Parathyroid adenoma (tissue), 2 donors: ENCODE measurements around the gene CDK13.

Source experiments
- H2AFZ ChIP-seq: fragments of 300-600 bp; sonication (generic); one replicate; pipeline ENCODE4 v1.7.0; 2017; ENCODE audit warnings: antibody characterized with exemption, mild to moderate bottlenecking
- H3K27ac ChIP-seq: fragments of 300-600 bp; sonication (generic); one replicate; pipeline ENCODE4 v1.7.0; 2017
- H3K27me3 ChIP-seq: fragments of 300-600 bp; sonication (generic); one replicate; pipeline ENCODE4 v1.7.0; 2017; ENCODE audit warnings: low read length; ENCODE audit not compliant: control insufficient read depth, insufficient read depth
- H3K36me3 ChIP-seq: fragments of 300-600 bp; sonication (generic); one replicate; pipeline ENCODE4 v1.7.0; 2017; ENCODE audit warnings: low read length; ENCODE audit not compliant: control insufficient read depth, insufficient read depth
- H3K4me1 ChIP-seq: fragments of 300-600 bp; sonication (generic); one replicate; pipeline ENCODE4 v1.7.0; 2017; ENCODE audit warnings: control low read depth
- H3K4me2 ChIP-seq: fragments of 300-600 bp; sonication (generic); one replicate; pipeline ENCODE4 v1.7.0; 2017; ENCODE audit warnings: low read length
- H3K4me3 ChIP-seq: fragments of 300-600 bp; sonication (generic); one replicate; pipeline ENCODE4 v1.7.0; 2017; ENCODE audit warnings: low read depth, low read length
- H3K79me2 ChIP-seq: fragments of 300-600 bp; sonication (generic); one replicate; pipeline ENCODE4 v1.7.0; 2017; ENCODE audit warnings: control low read depth
- H3K9ac ChIP-seq: fragments of 300-600 bp; sonication (generic); one replicate; pipeline ENCODE4 v1.7.0; 2017; ENCODE audit warnings: mild to moderate bottlenecking
- H3K9me3 ChIP-seq: fragments of 300-600 bp; sonication (generic); one replicate; pipeline ENCODE4 v1.7.0; 2017; ENCODE audit warnings: low read length; ENCODE audit not compliant: control insufficient read depth
- CTCF ChIP-seq: fragments of 300-600 bp; sonication (generic); IDR thresholded peaks from one replicate; pipeline ENCODE4 v1.7.0; 2017; ENCODE audit warnings: antibody characterized with exemption, mild to moderate bottlenecking
- donor health status: primary hyperparathyroidism.

Gene CDK13

DNA sequence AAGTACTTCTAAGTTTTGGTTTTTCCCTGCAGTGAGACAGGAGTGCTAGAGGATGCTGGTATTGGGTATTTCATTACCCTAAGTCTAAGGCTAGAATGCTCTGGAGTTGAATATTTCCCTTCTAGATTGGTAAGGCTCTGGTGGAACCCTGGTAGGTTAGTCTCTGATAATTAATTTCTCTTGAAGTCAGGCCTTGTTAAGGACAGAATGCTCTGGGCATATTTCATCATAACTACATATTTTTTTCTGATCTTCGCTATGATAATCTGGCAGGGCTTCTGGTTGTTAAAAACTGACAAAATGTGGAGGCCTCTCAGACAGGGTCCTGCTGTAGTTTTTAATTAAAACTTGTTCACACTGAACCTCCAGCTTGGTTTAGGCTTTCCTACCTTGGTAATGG lies 83.8 kb downstream of the CDK13 start:
- H3K79me2 ChIP-seq, result peaks cover 17% of the 10 kb centered on the region
- no peak for TF ChIP-seq CTCF
- H3K4me1 ChIP-seq, result peaks cover 7% of the 10 kb centered on the region
- no peak overlapping the region for H3K27ac ChIP-seq
- no peaks in the 10 kb centered on the region for H3K9me3 ChIP-seq
- no peak overlapping the region for H2AFZ ChIP-seq
- H3K4me3 ChIP-seq, result no peak overlapping the region
- H3K9ac ChIP-seq, result no peak overlapping the region
- no peaks in the 10 kb centered on the region for H3K36me3 ChIP-seq
- no peak overlapping the region for H3K4me2 ChIP-seq
- no peaks in the 10 kb centered on the region for H3K27me3 ChIP-seq

DNA sequence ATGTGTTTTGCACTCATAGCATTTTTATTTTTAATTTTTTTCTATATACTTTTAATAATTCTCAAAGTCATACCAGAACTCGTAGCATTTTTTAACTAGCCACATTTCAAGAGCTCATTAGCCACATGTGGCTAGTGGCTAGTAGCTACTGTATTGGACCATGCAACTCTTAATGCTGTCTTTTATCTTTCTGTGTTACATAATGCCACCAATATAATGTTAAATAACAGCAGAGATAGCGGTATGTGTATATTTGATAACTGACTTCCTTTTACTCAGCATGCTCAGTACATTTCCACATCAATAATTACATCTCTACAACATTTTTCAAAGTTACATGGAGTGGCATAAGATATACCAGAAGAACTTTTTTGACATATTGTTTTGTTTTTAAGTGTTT lies 91.4 kb downstream of the CDK13 start:
- Histone ChIP-seq H2AFZ (no peak overlapping the region), H3K4me3 (no peak overlapping the region), H3K27ac (no peak overlapping the region), H3K79me2 (no peaks in the 10 kb centered on the region), H3K4me1 (no peaks in the 10 kb centered on the region), H3K4me2 (no peak overlapping the region), H3K36me3 (no peaks in the 10 kb centered on the region), H3K27me3 (no peaks in the 10 kb centered on the region), H3K9me3 (no peaks in the 10 kb centered on the region), H3K9ac (no peak overlapping the region)
- TF ChIP-seq CTCF, result no peak

DNA sequence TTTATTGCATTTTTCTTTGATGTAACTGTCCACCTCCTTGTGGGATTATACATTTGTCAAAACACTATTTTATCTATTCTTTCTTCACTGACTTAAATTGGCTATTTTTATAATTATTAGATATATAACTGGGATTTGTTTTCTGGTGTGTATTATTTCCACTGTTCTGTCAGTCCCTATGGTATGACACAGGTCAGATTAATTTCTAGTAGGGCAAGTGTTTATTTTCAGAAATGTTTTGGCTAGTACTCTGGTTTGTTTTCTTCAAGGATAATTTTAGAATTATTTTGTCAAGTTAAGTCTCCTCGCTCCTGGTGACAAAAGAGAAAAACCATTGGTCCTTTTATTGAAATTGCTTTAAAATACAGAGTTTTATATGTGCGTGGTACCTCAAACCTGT lies 93.1 kb downstream of the CDK13 start:
- no peak overlapping the region for H2AFZ ChIP-seq
- TF ChIP-seq CTCF, result no peak
- H3K9me3 ChIP-seq, result no peaks in the 10 kb centered on the region
- no peaks in the 10 kb centered on the region for H3K4me1 ChIP-seq
- no peaks in the 10 kb centered on the region for H3K79me2 ChIP-seq
- H3K9ac ChIP-seq, result no peak overlapping the region
- no peaks in the 10 kb centered on the region for H3K27me3 ChIP-seq
- no peak overlapping the region for H3K4me2 ChIP-seq
- H3K36me3 ChIP-seq, result no peaks in the 10 kb centered on the region
- no peak overlapping the region for H3K4me3 ChIP-seq
- no peak overlapping the region for H3K27ac ChIP-seq

- H3K9ac ChIP-seq, result no peak overlapping the region
- H3K4me1 ChIP-seq, result no peaks in the 10 kb centered on the region
- no peak for TF ChIP-seq CTCF
- no peak overlapping the region for H3K4me2 ChIP-seq
- H3K4me3 ChIP-seq, result no peak overlapping the region
- H3K36me3 ChIP-seq, result no peaks in the 10 kb centered on the region
- H3K27me3 ChIP-seq, result no peaks in the 10 kb centered on the region
- no peak overlapping the region for H3K27ac ChIP-seq
- H2AFZ ChIP-seq, result no peak overlapping the region
- no peaks in the 10 kb centered on the region for H3K9me3 ChIP-seq
- H3K79me2 ChIP-seq, result no peaks in the 10 kb centered on the region
Measured at GRCh38 chr7:40047661-40048060, 97.6 kb downstream of the CDK13 start.

- Histone ChIP-seq H3K36me3 (no peaks in the 10 kb centered on the region), H3K79me2 (peaks cover 2% of the 10 kb centered on the region), H3K9ac (no peak overlapping the region), H3K27ac (no peak overlapping the region), H3K9me3 (no peaks in the 10 kb centered on the region), H3K4me3 (no peak overlapping the region), H3K4me1 (peaks cover 5% of the 10 kb centered on the region), H3K4me2 (no peak overlapping the region), H3K27me3 (no peaks in the 10 kb centered on the region), H2AFZ (no peak overlapping the region)
- no peak for TF ChIP-seq CTCF
Measured at GRCh38 chr7:40057292-40057691, 107.2 kb downstream of the CDK13 start.
